ENCODE results near the gene NUDT1.

- TF ChIP-seq POLR2A (IDR thresholded peaks at IDR 0.05; ENCODE audit: borderline replicate concordance, extremely low read depth, insufficient read depth, insufficient read length) (no peak), CTCF (IDR thresholded peaks at IDR 0.05 in 2 of 3, conservative IDR thresholded peaks at IDR 0.05 in 1 of 3; ENCODE audit: borderline replicate concordance in 1 of 3, insufficient read depth in 1 of 3, low read depth in 2 of 3, low read length in 2 of 3) (no peak), YY1 (IDR thresholded peaks at IDR 0.05; ENCODE audit: extremely low read depth, insufficient replicate concordance, low read depth, low read length) (no peak), POLR2AphosphoS5 (IDR thresholded peaks at IDR 0.05; ENCODE audit: low read depth, low read length) (no peak), MAX (IDR thresholded peaks at IDR 0.05) (no peak)
These were observed 39.5 kb downstream of the NUDT1 start for GRCh38 chr7:2281541-2281940.
